DMS53 treated with DMSO at 0.1 percent for 48 hours (cell line): ENCODE measurements around the gene TTLL11.

ENCODE experiments used
- DNase-seq: peaks from one replicate; lab custom pipeline; 2025; ENCODE audit not compliant: unreplicated experiment; lab: John Stamatoyannopoulos, UW

Gene TTLL11

DNA sequence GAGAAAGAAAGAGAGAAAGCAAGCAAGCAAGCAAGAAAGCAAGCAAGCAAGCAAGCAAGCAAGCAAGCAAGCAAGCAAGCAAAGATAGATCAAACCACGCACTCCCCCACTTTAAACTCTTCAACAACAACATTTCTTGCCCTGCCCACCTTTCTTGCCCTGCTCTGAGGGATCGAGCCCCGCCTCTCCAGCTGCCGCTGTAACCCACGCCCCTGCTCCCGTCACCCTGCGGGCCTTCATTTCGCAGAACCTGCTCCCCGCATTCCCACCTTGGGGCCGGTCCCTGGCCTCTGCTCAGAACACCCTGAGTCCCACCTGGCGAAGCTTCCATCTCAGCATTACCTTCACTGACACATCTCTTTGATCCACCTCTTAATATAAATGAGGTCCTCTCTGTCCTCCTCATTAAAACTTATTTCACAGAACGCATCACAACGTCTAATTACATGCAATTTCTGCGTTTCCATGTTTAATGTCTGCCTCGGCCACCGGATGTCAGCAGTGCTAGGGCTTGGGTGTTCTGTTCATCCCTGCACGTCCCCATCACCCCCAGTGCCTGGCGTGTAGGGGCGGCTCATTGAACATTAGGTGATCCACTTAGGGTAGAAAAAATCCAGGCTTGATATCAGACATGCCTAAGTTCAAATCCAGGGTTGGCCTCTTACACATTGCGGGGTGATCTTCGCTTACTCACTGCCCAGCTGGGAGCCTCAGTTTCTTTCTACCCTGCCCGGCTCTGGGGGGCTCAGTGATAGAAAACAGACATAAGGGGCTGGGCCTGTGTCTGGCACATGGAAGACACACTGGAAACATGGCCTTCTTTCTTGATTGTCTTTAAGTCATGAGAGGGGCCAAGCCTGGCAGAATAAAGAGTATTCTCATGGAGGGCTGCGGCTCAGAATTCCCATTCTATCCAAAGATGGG, 254.1 kb downstream of the TTLL11 start:
- no peak for DNase-seq

DNA sequence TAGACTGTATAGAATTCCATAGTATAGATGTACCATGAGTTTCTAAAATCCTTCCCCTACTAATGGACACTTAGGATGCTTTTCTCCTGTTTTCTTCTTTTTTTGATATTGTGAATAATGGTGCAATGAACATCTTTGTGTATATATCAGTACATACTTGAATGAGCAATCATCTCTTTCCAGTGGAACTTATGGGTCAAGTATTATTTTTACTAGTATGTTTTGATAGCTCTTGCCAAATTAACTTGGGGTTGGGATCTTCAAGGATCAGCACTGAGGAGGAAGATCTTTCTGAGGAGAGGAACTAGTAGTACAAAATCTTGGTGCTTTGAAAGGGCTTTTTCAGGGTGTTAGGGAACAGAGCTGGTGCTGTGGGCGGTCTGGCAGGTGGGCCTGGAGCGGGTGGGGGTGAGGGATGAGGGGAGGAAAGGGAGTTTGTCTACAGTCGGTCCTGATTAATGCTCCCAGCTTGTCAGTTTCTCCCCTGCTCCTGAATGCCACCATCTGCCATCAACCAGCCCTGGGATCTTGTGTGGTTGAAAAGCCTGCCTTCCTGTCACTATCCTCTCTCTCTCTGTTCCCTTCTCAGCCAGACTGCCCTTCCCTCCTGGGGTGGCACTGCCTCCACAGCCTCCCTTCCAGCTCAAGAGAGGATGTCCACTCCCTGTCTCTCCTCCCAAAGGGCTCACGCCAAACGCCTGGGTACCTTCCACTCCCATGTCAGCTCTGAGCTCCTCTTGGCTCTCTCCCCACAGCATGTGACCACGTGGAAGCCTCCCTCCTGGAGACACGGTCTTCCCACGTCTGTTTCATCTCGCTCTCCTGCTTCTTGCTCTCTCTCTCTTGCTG, 255.8 kb downstream of the TTLL11 start:
- no peak for DNase-seq

DNA sequence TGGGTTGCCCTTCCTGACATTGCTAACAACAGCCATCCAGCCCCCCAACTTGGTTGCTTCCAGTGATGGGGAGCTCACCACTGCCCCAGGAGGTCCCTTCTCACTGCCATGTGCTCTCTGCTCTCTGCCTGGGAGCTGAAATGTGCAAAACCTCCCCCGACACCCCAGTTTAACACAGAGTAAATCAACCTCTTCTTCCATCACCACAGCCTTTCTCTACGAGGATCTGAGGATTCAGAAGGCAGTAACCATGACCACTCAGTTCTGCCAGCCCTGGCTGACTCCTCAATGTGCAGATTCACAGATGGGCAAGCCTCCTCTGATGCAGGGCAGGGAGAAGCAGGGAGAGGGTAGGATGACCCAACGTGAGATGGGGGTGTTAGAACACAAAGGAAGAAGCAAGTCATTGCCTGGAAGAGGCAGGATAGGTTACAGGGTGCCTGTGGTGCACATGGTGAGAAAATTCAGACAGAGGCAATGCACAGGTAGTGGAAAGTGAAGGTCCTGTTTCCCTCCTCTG, 256.7 kb downstream of the TTLL11 start:
- no peak for DNase-seq

DNA sequence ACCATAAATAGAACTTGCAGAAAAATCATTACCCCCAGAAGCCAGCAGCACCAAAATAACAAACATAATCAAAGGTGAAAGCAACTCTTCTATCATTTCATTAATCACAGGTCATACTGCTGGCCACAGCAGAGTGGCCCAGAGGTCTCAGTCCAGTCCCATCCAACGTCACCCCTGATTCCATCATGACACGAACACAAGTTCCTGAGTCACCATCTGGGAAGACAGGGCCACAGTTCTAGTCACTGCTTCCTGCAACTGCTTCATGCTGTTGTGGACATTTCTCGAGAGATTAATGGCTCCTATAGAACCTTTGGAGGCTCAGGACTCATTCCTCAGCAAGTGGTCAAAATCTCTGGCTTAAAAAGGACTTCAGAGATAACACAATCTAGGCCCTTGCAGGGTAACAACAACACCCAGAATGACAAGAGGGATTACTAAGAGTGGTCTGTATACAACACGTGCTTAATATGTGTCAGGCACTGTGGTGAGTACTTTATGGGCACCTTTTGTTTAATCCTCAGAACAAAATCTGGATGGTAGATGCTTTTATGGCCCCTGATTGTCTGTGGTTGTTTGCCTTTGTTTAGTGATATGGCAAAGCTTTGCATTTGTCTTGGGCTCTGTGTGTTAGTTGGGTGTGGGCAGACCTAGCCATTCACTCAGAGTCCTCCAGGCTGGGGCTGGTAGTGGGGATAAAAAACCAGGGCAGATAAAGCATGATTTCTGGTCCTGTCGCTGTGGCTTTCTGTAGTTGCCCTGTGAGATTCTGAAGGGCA, 257.3 kb downstream of the TTLL11 start:
- no peak for DNase-seq

DNA sequence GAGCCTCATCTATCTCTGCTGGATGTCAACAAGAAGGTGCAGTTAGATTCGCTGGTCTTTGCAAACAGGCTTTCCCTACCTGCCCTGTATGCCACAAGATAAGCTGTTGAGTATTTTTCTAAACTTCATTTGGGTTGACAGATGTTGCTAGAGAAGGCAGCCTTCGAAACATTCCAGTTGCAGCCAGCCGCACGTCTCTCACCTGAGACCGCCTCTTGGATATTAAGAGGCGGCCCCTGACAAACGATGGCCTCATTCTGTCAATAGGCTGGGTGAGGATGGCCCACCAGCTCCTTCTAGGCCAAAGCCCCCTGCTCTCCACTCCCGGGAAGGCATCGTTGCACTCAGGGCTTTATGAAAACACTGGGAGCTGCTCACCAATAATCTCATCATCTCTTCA, 260.0 kb downstream of the TTLL11 start:
- no peak for DNase-seq

DNA sequence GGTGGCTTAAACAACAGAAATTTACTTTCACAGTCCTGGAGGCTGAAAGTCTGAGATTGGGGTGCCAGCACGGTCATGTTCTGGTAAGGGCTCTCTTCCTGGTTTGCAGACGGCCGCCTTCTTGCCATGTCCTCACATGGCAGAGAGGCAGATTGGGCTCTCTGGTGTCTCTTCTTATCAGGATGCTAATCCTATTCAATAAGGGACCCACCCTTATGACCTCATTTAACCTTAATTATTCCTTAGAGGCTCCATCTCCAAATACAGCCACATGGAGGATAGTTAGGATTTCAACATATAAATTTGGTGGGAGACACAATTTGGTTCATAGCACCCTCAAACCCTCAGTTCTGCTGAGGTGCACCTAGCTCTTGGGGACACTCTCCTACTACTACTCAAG, 261.2 kb downstream of the TTLL11 start:
- DNase-seq = no peak

DNA sequence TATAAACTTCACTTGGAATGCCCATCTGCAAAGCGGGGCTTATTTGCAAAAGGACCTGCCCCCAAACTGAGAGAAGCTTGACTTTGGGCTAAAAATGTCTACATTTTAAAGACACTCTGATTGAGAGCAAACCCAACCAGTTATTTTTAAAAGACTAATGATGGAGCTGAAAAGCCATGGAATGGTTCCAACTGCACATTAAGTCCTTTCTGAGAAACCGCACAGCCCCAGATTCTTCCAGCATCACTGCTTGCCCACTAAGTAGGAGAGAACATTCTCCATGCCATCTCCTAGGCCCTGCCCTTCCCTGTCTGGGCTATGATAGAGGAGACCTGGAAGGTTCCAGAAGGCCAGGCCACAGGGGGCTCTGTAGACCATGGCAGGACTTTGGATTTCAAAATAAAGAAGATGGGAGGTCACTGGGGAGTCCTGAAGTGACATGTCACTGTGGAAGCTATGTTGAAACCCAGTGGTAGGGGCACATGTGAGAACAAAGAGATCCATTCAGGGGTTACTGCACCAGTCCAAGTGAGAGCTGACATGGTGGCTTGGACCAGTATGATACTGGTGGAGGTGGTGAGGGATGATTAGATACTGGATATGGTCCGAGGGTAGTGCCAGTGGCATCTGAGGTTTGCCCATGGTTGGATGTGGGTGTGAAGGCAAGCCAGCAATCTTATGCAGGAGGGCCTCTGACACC, 262.5 kb downstream of the TTLL11 start:
- no peak for DNase-seq

DNA sequence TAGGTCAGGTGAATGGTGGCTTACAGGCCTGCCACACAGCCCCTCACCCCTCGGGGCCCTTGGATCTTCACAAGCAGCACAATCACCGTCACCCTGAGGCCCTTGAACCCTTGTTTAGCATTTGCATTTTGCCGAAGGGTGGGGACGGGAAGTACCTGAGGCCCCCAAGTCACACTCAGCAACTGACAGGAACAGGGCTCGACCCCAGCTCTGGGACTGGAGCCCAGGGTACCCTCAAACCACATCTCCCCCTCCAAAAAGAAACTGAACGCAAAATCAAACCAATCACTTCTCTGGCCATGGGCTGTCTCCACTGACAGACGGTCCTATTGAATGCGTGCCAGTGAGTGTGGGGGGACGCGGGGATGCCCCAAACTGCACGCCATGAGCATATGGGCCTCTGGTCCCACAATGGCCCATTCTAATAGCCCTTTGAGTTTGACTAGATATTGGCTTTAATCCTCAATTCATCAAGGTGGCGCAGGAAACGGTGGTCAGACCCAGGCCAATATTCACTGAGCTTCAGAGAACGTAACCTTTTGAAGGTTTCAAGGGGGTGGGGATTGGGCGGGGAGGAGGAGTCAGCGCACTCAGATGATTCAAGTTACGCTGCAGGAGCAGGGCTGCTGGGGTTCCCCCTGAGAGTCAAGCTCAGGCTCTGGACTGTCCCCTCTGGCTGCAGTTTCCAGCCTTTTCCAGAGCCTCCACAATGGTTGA, 265.7 kb downstream of the TTLL11 start:
- no peak for DNase-seq

DNA sequence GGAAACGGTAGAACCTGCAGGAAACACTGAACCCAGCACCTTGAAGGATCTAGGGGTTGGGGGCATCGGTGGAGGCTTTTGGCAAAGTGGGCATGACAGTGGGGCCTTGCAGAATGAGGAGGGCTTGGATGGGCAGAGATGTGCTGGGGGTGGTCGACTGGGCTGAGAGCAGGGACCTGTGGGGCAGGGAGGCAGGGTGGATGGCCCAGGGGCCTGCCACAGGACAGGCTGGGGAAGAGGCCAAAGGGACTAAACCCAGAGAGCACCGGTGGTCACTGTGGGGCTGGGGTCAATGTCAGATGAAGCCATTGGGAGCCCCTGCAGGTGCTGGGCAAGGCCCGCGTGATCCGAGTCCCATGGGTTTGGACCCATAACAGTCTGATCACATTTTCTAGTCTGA, 266.4 kb downstream of the TTLL11 start:
- no peak for DNase-seq

DNA sequence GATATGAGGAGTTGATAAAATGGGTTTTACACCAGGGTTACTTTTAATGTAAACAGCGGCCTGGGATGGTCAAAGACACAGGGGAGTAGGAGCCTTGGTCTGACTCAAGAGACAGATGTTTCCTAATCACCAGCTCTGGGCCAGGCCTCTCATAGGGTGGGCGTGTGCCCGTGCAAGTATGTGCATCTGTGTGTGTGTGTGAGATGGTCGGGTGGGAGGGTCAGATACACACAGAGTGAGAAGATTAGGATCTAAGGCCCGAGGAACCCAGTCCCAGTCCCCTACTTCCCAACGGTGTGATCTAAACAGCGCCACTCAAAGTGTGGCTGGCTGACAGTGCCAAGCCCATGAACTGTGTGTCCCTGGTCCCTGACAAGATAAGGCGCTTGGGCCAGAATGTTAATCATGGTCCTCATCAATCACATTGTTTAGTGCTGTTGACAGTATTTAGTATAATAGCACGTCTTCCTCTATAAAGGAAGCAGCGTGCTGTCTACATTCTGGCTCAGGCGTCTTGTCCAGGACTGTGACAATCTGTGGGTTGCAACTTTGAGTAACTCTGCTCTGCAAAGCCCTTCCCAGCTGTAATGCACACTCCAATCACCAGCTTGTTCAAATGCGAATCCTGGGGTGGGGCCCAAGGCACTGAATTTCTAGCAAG, 267.9 kb downstream of the TTLL11 start:
- DNase-seq = no peak

DNA sequence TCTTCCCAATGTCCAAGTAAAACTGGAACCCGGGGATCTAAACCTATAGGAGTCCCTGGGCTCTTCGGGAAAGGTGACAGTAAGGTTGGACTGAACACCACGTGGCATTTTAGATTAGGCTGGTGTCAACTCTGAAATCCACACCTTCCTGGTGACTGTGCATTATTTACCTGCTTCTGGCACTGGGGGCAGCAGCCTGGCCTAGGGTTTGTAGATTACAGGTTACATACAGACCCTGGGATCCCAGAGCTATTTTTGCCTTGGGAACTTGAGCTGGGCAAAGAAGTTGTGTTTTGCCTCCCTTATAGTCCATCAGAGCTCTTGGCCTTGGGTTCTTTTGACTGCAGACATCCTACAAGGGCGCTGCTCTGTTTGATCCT, 268.5 kb downstream of the TTLL11 start:
- no peak for DNase-seq

DNA sequence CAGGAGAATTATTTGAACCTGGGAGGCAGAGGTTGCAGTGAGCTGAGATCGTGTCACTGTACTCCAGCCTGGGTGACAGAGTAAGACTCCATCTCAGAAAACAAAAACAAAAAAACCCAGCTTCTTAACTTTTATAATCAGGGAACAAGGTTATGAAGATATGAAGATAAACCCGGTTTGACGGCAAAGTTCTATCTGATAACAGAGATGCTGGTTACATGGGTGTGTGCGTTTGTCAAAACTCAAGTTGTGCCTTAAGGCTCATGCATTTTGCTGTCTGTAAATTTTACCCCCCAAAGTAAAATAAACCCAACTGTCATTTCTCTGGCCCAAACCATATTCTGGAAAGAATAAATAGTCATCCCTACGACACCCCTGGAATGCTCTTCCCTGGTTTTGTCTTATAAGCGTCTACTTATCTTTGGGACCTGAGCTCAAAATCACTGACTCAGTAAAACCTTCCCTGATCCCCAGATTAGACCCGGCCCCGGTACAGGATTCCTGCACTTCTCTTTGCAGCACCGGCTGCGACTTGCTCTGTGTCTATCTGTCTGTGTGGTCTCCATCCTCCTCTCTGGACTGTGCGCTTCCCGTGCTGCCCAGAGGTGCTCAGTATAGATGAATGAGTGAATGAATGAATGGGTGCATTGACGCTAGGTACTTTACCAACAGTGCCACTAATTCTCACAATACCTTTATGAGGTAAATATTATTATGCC, 269.5 kb downstream of the TTLL11 start:
- no peak for DNase-seq

DNA sequence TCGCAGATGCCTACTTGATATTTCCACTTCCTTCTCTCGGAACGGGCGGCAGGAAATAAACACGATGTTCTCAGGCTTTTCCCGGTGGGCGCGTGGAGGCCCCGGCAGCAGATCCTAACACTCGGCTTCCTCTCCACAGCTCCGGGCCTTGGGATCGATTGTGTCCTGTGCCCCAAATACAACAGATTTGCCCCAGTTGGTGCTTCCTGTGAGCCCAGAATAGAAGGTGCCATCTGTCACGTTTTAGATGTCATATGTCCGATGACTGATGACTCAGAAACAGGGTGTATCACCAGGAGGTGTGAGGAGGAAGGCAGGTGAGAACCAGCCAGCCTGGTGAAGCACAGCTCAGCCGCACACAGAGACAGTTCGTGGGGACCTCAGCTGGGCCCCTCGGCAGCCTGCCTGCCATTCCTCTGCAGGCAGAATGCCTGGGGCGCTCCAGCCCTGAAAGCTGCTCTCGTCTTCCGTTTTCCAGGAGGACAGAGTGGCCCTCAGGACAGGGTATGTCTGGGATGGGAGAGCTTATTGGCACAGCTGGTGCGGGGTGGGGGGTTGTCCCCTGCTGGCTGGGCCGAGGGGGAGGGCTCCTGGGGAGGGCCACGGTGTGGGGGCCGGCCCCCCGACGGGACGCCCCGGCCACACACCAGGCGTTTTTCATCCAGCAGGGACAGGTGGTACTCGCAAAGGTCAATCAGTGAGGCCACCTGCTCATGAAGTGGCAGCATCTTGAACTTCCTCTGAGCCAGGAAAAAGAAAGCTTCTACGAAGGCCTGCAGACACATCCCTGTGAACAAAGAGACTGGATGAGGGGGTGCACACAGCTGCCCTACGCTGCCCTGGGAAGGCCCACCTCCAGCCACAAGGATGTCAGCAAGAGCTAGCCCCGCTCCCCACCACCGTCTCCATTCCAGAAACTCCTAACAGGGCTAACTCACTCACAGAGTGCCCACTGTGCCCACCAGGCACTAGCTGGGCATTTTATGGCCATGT, 270.7 kb downstream of the TTLL11 start:
- peak; percentile 66 for DNase-seq

DNA sequence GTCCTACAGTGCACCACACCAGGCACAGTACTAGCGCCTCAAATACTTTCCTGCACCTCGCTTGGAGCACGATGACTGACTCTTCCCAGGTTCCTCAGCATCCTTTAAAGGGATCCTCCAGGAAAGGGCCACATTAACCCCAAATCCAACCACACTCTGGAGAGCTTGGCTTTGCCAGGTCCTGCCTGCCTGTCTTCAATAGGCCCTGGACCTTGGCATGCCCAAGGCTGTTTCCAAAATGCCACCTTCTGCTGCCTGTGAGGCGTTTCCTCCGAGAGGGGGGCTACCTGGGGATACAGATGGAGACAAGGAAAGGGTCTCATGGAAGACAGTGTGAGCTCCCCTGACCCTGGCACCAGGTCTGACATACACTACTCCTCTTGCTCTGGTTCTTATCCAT, 271.8 kb downstream of the TTLL11 start:
- DNase-seq = no peak

DNA sequence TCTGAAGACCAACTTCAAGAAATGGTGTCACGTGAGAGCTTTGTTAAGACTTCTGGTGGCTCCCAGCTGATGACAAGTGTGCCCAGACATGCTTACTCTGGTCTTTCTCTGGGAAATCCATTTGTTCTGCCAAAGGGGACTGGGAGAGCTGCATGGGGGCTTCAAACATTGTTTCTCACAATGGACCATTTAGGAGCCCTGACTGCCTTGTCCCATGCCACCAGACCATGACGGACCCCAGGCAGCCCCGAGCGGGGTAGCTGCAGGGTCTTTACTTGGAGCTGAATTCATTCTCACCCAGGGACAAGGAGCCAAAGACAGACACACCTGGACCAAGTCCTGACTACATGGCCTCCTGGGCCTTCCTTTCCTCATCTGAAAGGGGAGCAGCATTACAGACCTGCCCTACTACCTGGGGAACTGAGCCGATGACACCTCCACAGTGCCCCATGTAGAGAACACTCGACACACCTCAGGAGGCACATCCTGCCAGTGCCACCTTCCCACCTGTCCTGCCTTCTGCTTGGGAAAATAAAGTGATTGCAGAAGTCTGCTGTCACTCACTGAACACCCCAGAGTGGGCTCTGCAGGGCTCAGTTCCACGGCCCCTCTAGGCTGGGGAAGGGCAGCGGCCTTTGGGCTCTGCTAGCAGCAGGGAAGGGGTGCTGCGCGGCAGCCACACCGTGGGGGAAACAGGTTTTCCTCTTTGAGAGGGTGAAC, 272.7 kb downstream of the TTLL11 start:
- no peak for DNase-seq

DNA sequence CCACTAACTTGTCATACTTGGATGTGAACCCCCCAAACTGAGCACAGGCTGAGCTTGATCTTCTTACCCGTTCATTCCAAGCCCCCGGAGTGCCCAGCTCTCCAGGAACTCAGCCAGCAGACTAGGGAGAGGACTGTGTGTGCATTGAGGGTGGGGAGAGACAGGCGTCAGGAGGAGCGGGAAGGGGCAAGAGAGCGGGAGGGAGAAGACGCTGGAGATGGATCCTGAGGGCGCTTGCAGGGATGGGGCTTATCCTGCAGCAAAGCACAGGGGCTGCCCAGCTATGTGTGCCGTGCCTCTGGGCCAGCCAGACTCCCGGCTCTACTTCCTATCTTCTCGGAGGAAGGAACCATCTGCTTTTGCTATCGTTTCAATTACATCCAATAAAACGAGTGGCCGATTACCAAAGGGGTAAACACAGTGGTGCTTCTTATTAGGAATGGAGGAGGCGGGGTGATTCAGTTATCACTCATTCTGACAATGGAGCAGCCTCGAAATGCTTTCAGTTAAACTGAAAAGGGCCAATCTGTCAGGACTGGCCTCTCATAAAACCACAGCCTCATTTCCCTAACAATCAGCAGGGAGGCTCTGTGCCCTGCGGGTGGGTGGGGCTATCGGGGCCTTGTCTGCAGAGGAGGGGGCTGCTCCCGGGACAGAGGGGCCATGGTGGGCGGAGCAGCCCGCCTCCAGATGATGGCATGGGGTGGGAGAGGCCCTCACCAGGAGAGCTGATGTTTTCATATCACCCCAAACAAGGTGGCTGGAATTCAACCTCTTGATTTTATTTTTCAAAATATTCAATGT, 273.5 kb downstream of the TTLL11 start:
- no peak for DNase-seq
